Measurements from ENCODE around the gene ZNF581. TPM values are rescaled to one million over a fixed set of nuclear protein-coding genes. Genes with fewer than 3 reads are reported as not detected.

The ZNF581 gene
- total RNA-seq, 1 experiment from 2014 or later = 65.1 TPM

GRCh38 chr19:55598034-55598433 lies 45.4 kb upstream of the ZNF581 start:
- peak overlapping the region in 2 of 3 experiments; percentile 81 to 86; a peak in 3 of 7 replicates for H3K27ac Mint-ChIP-seq
- H2BK120ac ChIP-seq (ENCODE audit: low read depth, low read length, poor library complexity, severe bottlenecking) = no peak overlapping the region

More at GRCh38 chr19:55598034-55598433, 45.4 kb upstream of the ZNF581 start:
- Histone ChIP-seq H3K56ac (ENCODE audit: insufficient read length, low read depth, low read length) (no peak overlapping the region), H3K79me2 (ENCODE audit: insufficient read depth, low read length) (no peaks in the 10 kb centered on the region), H2BK15ac (ENCODE audit: low read depth, low read length) (no peak overlapping the region), H3K9me3 (ENCODE audit: control insufficient read depth, low read depth, low read length) (no peaks in the 10 kb centered on the region), H3T11ph (ENCODE audit: low read length) (no peak overlapping the region), H3K27ac (ENCODE audit: insufficient read length, low read depth, low read length) (no peak overlapping the region), H2BK20ac (ENCODE audit: low read depth, low read length, poor library complexity, severe bottlenecking) (no peak overlapping the region), H3K14ac (ENCODE audit: insufficient read depth, low read length) (no peak overlapping the region), H2AK5ac (ENCODE audit: insufficient read length, low read length) (no peak overlapping the region), H3K79me1 (ENCODE audit: insufficient read depth, low read depth, low read length, poor library complexity, severe bottlenecking) (no peaks in the 10 kb centered on the region), H3K9ac (ENCODE audit: extremely low read depth, insufficient read length, low read length) (no peak overlapping the region), H2BK12ac (ENCODE audit: insufficient read length, low read depth, low read length) (no peak overlapping the region), H4K20me1 (ENCODE audit: control insufficient read depth, insufficient read depth, insufficient read length) (no peaks in the 10 kb centered on the region), H3K4me2 (ENCODE audit: insufficient read depth, insufficient read length, low read length) (peak overlapping the region; percentile 51), H2AFZ (ENCODE audit: low read length) (no peak overlapping the region), H2BK5ac (ENCODE audit: insufficient read length, low read length) (no peak overlapping the region), H4K91ac (ENCODE audit: insufficient read length, low read depth, low read length) (no peak overlapping the region), H3K18ac (ENCODE audit: insufficient read length, low read depth, low read length) (no peak overlapping the region), H3K27me3 (ENCODE audit: insufficient read depth, low read length) (no peaks in the 10 kb centered on the region), H3K4me1 (ENCODE audit: insufficient read depth, low read length) (peaks cover 2% of the 10 kb centered on the region; the same call in 1 of the 2 replicates), H3K23me2 (ENCODE audit: insufficient read length, low read depth, low read length, poor library complexity, severe bottlenecking) (no peaks in the 10 kb centered on the region), H4K5ac (ENCODE audit: insufficient read length, low read depth, low read length) (no peak overlapping the region), H4K8ac (replicated peaks; ENCODE audit: insufficient read length, low read depth, low read length) (no peak overlapping the region), H3K23ac (ENCODE audit: insufficient read length, low read depth, low read length) (no peak overlapping the region), H3K4ac (ENCODE audit: low read depth, low read length) (no peak overlapping the region)
- H3K27me3 Mint-ChIP-seq (ENCODE audit: low read depth) = no peaks in the 10 kb centered on the region
- peak; percentile 85 for DNase-seq
- H3K36me3 Mint-ChIP-seq (ENCODE audit: insufficient read depth in 1 of 3, low read depth in 3 of 3) = peaks cover 28 to 32% (median 32%) of the 10 kb centered on the region in 3 experiments; a peak in 6 of 7 replicates
- no CpG with 5 or more reads among the region's 9 CpGs for WGBS (ENCODE audit: extremely low coverage, insufficient read length, low lambda C conversion rate)
- H3K9me3 Mint-ChIP-seq = peaks cover 0 to 2% of the 10 kb centered on the region in 2 experiments; a peak in 1 of 5 replicates
- peak overlapping the region in 1 of 2 experiments; percentile 61; a peak in 4 of 5 replicates for H3K4me3 Mint-ChIP-seq
- peaks cover 20 to 29% of the 10 kb centered on the region in 2 experiments for H3K4me1 Mint-ChIP-seq
- TF ChIP-seq CTCF (conservative IDR thresholded peaks at IDR 0.05) = no peak

Measured in H9 (cell line).